Calu3 (cell line): ENCODE results near the gene PSMB1. TPM values are rescaled to one million over a fixed set of nuclear protein-coding genes. Genes with fewer than 3 reads are reported as not detected.
"Not testable (repeated sequence)": the region's sequence is repeated elsewhere in the genome, so short reads cannot be mapped to it uniquely, and the experiment has no call there.

Experiments used
- BruUV-seq: library from RNA; stranded (reverse); fragments of 400-500 nt; replicated peaks from 2 replicates; lab custom pipeline; 2021; lab: Mats Ljungman, UMichigan
- CTCF ChIA-PET: fragments of 300-600 bp; sonication (Branson Sonifier 250); formaldehyde crosslinking; loops from one replicate; lab custom pipeline; 2022; ENCODE audit warnings: antibody characterized with exemption; lab: Charles Lee
- DNase-seq: peaks from one replicate; pipeline ENCODE4 v3.0.0; 2022
- H3K27ac Mint-ChIP-seq: one replicate; pipeline ENCODE4 v1.8.0; 2022; ENCODE audit warnings: mixed read lengths; ENCODE audit not compliant: unreplicated experiment
- H3K27me3 Mint-ChIP-seq: one replicate; pipeline ENCODE4 v1.8.0; 2022; ENCODE audit warnings: mixed read lengths; ENCODE audit not compliant: unreplicated experiment
- H3K36me3 Mint-ChIP-seq: one replicate; pipeline ENCODE4 v1.8.0; 2022; ENCODE audit warnings: mild to moderate bottlenecking, moderate library complexity, mixed read lengths; ENCODE audit not compliant: insufficient read depth, unreplicated experiment
- H3K4me1 Mint-ChIP-seq: one replicate; pipeline ENCODE4 v1.8.0; 2022; ENCODE audit warnings: mild to moderate bottlenecking, low read depth, mixed read lengths; ENCODE audit not compliant: unreplicated experiment
- H3K4me3 Mint-ChIP-seq: one replicate; pipeline ENCODE4 v1.8.0; 2022; ENCODE audit warnings: mild to moderate bottlenecking, low read depth, moderate library complexity, mixed read lengths; ENCODE audit not compliant: unreplicated experiment
- H3K9me3 Mint-ChIP-seq: one replicate; pipeline ENCODE4 v1.8.0; 2022; ENCODE audit warnings: low read depth, mixed read lengths; ENCODE audit not compliant: unreplicated experiment
- CTCF ChIP-seq: fragments of 200-600 bp; IDR thresholded peaks from one replicate; pipeline ENCODE4 v1.8.0; 2022; ENCODE audit warnings: antibody characterized with exemption; ENCODE audit not compliant: unreplicated experiment
- intact Hi-C: fragments of 100-400 bp; cut with micrococcal nuclease; formaldehyde crosslinking; loops from one replicate; pipeline ENCODE4 v1.10.0; 2022; ENCODE audit not compliant: unreplicated experiment
- total RNA-seq: library from RNA; stranded (reverse); gene quantifications from 2 replicates; pipeline ENCODE4 v1.2.3, GENCODE V29; 2022

PSMB1 gene
- total RNA-seq, 1 experiment from 2014 or later, result 156 TPM

- H3K4me3 Mint-ChIP-seq, result no peak overlapping the region
- H3K9me3 Mint-ChIP-seq, result peaks cover 4% of the 10 kb centered on the region
- TF ChIP-seq CTCF, result no peak
- H3K4me1 Mint-ChIP-seq, result no peaks in the 10 kb centered on the region
- H3K36me3 Mint-ChIP-seq, result no peaks in the 10 kb centered on the region
- DNase-seq, result no peak
- H3K27me3 Mint-ChIP-seq, result peaks cover 35% of the 10 kb centered on the region
- CTCF ChIA-PET, result no interaction called here
- intact Hi-C loops, result no loop called here
- H3K27ac Mint-ChIP-seq, result no peak overlapping the region
- BruUV-seq, result no TSS peak
Measured at GRCh38 chr6:170505306-170505705, 47.8 kb downstream of the PSMB1 start.

- H3K27me3 Mint-ChIP-seq, result peaks cover 42% of the 10 kb centered on the region
- intact Hi-C loops, result no loop called here
Measured at GRCh38 chr6:170504479-170504878, 48.6 kb downstream of the PSMB1 start.

GRCh38 chr6:170503414-170503761 lies 49.7 kb downstream of the PSMB1 start:
- no peak for DNase-seq
- Mint-ChIP-seq H3K4me1 (no peaks in the 10 kb centered on the region), H3K9me3 (peaks cover 4% of the 10 kb centered on the region), H3K4me3 (no peak overlapping the region), H3K27ac (no peak overlapping the region), H3K36me3 (no peaks in the 10 kb centered on the region), H3K27me3 (peaks cover 42% of the 10 kb centered on the region)
- no peak for TF ChIP-seq CTCF
- CTCF ChIA-PET, result no interaction called here
- no TSS peak for BruUV-seq
- intact Hi-C loops, result no loop called here

More at GRCh38 chr6:170504479-170504878, 48.6 kb downstream of the PSMB1 start:
- DNase-seq, result no peak
- CTCF ChIA-PET, result no interaction called here
- no peak for TF ChIP-seq CTCF
- H3K27ac Mint-ChIP-seq, result no peak overlapping the region
- no peak overlapping the region for H3K4me3 Mint-ChIP-seq
- no TSS peak for BruUV-seq
- no peaks in the 10 kb centered on the region for H3K36me3 Mint-ChIP-seq
- H3K4me1 Mint-ChIP-seq, result no peaks in the 10 kb centered on the region
- H3K9me3 Mint-ChIP-seq, result peaks cover 4% of the 10 kb centered on the region

GRCh38 chr6:170502733-170503413 lies 50.2 kb downstream of the PSMB1 start:
- H3K4me3 Mint-ChIP-seq, CTCF ChIA-PET, intact Hi-C loops, H3K9me3 Mint-ChIP-seq, DNase-seq, H3K27ac Mint-ChIP-seq, H3K36me3 Mint-ChIP-seq, BruUV-seq, H3K4me1 Mint-ChIP-seq: not testable (repeated sequence)
- peaks cover 42% of the 10 kb centered on the region for H3K27me3 Mint-ChIP-seq

GRCh38 chr6:170502268-170502667 lies 50.8 kb downstream of the PSMB1 start:
- intact Hi-C loops, CTCF ChIA-PET, H3K36me3 Mint-ChIP-seq, H3K4me1 Mint-ChIP-seq, DNase-seq, H3K27ac Mint-ChIP-seq, BruUV-seq, H3K9me3 Mint-ChIP-seq, H3K4me3 Mint-ChIP-seq: not testable (repeated sequence)
- H3K27me3 Mint-ChIP-seq, result peaks cover 42% of the 10 kb centered on the region
